GM19238 (cell line): ENCODE results near the gene CYBA.

Experiments used
- DNase-seq: peaks from one replicate; pipeline ENCODE4 v3.0.0; 2011; ENCODE audit warnings: low spot score; ENCODE audit not compliant: insufficient read length

The CYBA gene

GRCh38 chr16:88593910-88594309 lies 56.9 kb downstream of the CYBA start:
- DNase-seq: no peak

- DNase-seq: no peak
These were observed 57.4 kb downstream of the CYBA start for GRCh38 chr16:88593489-88593888.
